HEK293 (cell line): ENCODE results near the gene LDLRAD3.

ENCODE experiments used
- CTCF ChIA-PET: fragments of 350-600 bp; formaldehyde crosslinking; extraction: SDS; loops from one replicate; lab custom pipeline; 2021; ENCODE audit warnings: antibody characterized with exemption; lab: Yijun Ruan, JAX
- POLR2A ChIA-PET: fragments of 300-600 bp; formaldehyde crosslinking; extraction: SDS; loops from one replicate; lab custom pipeline; 2020; ENCODE audit warnings: antibody characterized with exemption, inconsistent platforms; lab: Yijun Ruan, JAX
- H3K27ac ChIP-seq: fragments of 200-500 bp; sonication (Bioruptor generic); 2 replicates; pipeline ENCODE4 v1.5.1; 2014; ENCODE audit warnings: low read depth, low read length, control low read depth, inconsistent platforms; ENCODE audit errors: extremely low read depth
- H3K36me3 ChIP-seq, 2 experiments: fragments of 200-500 bp in 1 of 2; sonication (Bioruptor generic) in 1 of 2; 1 replicate in 1 of 2; 2 replicates in 1 of 2; pipeline ENCODE4 v1.5.1; 2014 to 2017; ENCODE audit warnings: inconsistent platforms in 2 of 2, low read length in 2 of 2; ENCODE audit not compliant: control insufficient read depth in 2 of 2, insufficient read depth in 1 of 2
- H3K4me1 ChIP-seq: fragments of 200-500 bp; sonication (Bioruptor generic); 2 replicates; pipeline ENCODE4 v1.5.1; 2014; ENCODE audit warnings: mild to moderate bottlenecking, low read length, inconsistent platforms; ENCODE audit not compliant: control insufficient read depth, insufficient read depth
- H3K4me3 ChIP-seq: 2 replicates; pipeline ENCODE4 v1.5.1; 2011; ENCODE audit warnings: low read depth, mild to moderate bottlenecking, control low read depth, low read length, moderate library complexity
- H3K9me3 ChIP-seq: fragments of 200-500 bp; sonication (Bioruptor generic); 2 replicates; pipeline ENCODE4 v1.5.1; 2014; ENCODE audit warnings: low read depth, low read length, inconsistent platforms; ENCODE audit not compliant: control insufficient read depth, insufficient read depth
- CTCF ChIP-seq: fragments of 450-650 bp; formaldehyde crosslinking; IDR thresholded peaks from 2 replicates; pipeline ENCODE4 v1.5.1; 2016; ENCODE audit warnings: missing biosample characterization, missing genetic modification characterization
- HOXC10 ChIP-seq: sonication (generic); formaldehyde crosslinking; IDR thresholded peaks from 2 replicates; pipeline ENCODE4 v1.8.1; 2023; ENCODE audit warnings: mild to moderate bottlenecking, missing genetic modification reagents
- MYNN ChIP-seq: fragments of 450-650 bp; formaldehyde crosslinking; IDR thresholded peaks from 2 replicates; pipeline ENCODE4 v1.5.1; 2016; ENCODE audit warnings: missing biosample characterization, missing genetic modification characterization, borderline replicate concordance
- MZF1 ChIP-seq: fragments of 450-650 bp; formaldehyde crosslinking; IDR thresholded peaks from 2 replicates; pipeline ENCODE4 v1.5.1; 2017; ENCODE audit warnings: missing biosample characterization, missing genetic modification characterization, borderline replicate concordance
- OSR2 ChIP-seq: fragments of 450-650 bp; formaldehyde crosslinking; IDR thresholded peaks from 2 replicates; pipeline ENCODE4 v1.5.1; 2016; ENCODE audit warnings: missing biosample characterization, missing genetic modification characterization
- PATZ1 ChIP-seq: fragments of 450-650 bp; formaldehyde crosslinking; IDR thresholded peaks from 2 replicates; pipeline ENCODE4 v1.5.1; 2016; ENCODE audit warnings: missing biosample characterization, missing genetic modification characterization
- PRDM10 ChIP-seq: fragments of 450-650 bp; formaldehyde crosslinking; IDR thresholded peaks from 2 replicates; pipeline ENCODE4 v1.5.1; 2016; ENCODE audit warnings: missing biosample characterization, missing genetic modification characterization
- SETDB1 ChIP-seq: IDR thresholded peaks from one replicate; pipeline ENCODE4 v1.6.1; 2017; ENCODE audit warnings: mild to moderate bottlenecking, low read length, moderate library complexity, mixed read lengths; ENCODE audit not compliant: insufficient read length
- ZBTB48 ChIP-seq: fragments of 450-650 bp; formaldehyde crosslinking; IDR thresholded peaks from 2 replicates; pipeline ENCODE4 v1.5.1; 2016; ENCODE audit warnings: missing biosample characterization, missing genetic modification characterization
- ZNF138 ChIP-seq: fragments of 450-650 bp; formaldehyde crosslinking; IDR thresholded peaks from 2 replicates; pipeline ENCODE4 v1.5.1; 2016; ENCODE audit warnings: missing biosample characterization, missing genetic modification characterization, borderline replicate concordance
- ZNF24 ChIP-seq: fragments of 450-650 bp; formaldehyde crosslinking; IDR thresholded peaks from 2 replicates; pipeline ENCODE4 v1.5.1; 2016; ENCODE audit warnings: missing biosample characterization, missing genetic modification characterization
- ZNF350 ChIP-seq: fragments of 450-650 bp; formaldehyde crosslinking; IDR thresholded peaks from 2 replicates; pipeline ENCODE4 v1.5.0; 2017; ENCODE audit warnings: missing biosample characterization, mild to moderate bottlenecking, missing genetic modification characterization
- ZNF366 ChIP-seq: fragments of 450-650 bp; formaldehyde crosslinking; conservative IDR thresholded peaks from 2 replicates; pipeline ENCODE4 v1.5.1; 2016; ENCODE audit warnings: missing biosample characterization, missing genetic modification characterization
- ZNF473 ChIP-seq: fragments of 450-650 bp; formaldehyde crosslinking; IDR thresholded peaks from 2 replicates; pipeline ENCODE4 v1.5.1; 2017; ENCODE audit warnings: missing biosample characterization, missing genetic modification characterization
- ZNF488 ChIP-seq: fragments of 450-650 bp; formaldehyde crosslinking; IDR thresholded peaks from 2 replicates; pipeline ENCODE4 v1.5.1; 2016; ENCODE audit warnings: missing biosample characterization, missing genetic modification characterization
- ZNF501 ChIP-seq: fragments of 450-650 bp; formaldehyde crosslinking; IDR thresholded peaks from 2 replicates; pipeline ENCODE4 v1.5.1; 2016; ENCODE audit warnings: missing biosample characterization, missing genetic modification characterization
- ZNF514 ChIP-seq: fragments of 450-650 bp; formaldehyde crosslinking; IDR thresholded peaks from 2 replicates; pipeline ENCODE4 v1.5.1; 2016; ENCODE audit warnings: missing biosample characterization, missing genetic modification characterization
- ZNF548 ChIP-seq: fragments of 450-650 bp; formaldehyde crosslinking; IDR thresholded peaks from 2 replicates; pipeline ENCODE4 v1.5.1; 2016; ENCODE audit warnings: missing biosample characterization, missing genetic modification characterization
- ZNF560 ChIP-seq: fragments of 450-650 bp; formaldehyde crosslinking; IDR thresholded peaks from 2 replicates; pipeline ENCODE4 v1.5.1; 2017; ENCODE audit warnings: missing biosample characterization, missing genetic modification characterization, borderline replicate concordance
- ZNF658 ChIP-seq: fragments of 450-650 bp; formaldehyde crosslinking; IDR thresholded peaks from 2 replicates; pipeline ENCODE4; 2016; ENCODE audit warnings: missing biosample characterization, missing genetic modification characterization
- ZNF837 ChIP-seq: fragments of 450-650 bp; formaldehyde crosslinking; IDR thresholded peaks from 2 replicates; pipeline ENCODE4 v1.5.1; 2016; ENCODE audit warnings: missing biosample characterization, missing genetic modification characterization
- ZSCAN5A ChIP-seq: fragments of 450-650 bp; formaldehyde crosslinking; IDR thresholded peaks from 2 replicates; pipeline ENCODE4 v1.5.1; 2016; ENCODE audit warnings: missing biosample characterization, missing genetic modification characterization

Gene LDLRAD3

GRCh38 chr11:36108881-36109589 is 165.2 kb downstream of the LDLRAD3 start (continued):
- TF ChIP-seq PATZ1 (tag by site-specific recombination): no peak
- no peak for TF ChIP-seq HOXC10
- no peak for TF ChIP-seq MZF1 (tag by site-specific recombination)
- no peak for TF ChIP-seq ZNF138 (tag by site-specific recombination)
- TF ChIP-seq ZNF560 (tag by site-specific recombination): no peak
- no peak for TF ChIP-seq ZNF837
- TF ChIP-seq ZSCAN5A (tag by site-specific recombination): no peak
- no peak for TF ChIP-seq ZNF350 (tag by site-specific recombination)
- TF ChIP-seq MYNN: no peak

- no peak overlapping the region for H3K27ac ChIP-seq
- no peak overlapping the region for H3K4me3 ChIP-seq
- ChIA-PET CTCF (interaction anchor here (0.9 to 1.7 kb wide), 3 partner anchors 22 to 287 kb away, joined by 4 to 8 read pairs (median 7); no protein-coding TSS in a partner anchor), POLR2A (no interaction called here)
- no peaks in the 10 kb centered on the region for H3K9me3 ChIP-seq
- no peaks in the 10 kb centered on the region for H3K36me3 ChIP-seq
- TF ChIP-seq ZNF366 (tag by site-specific recombination) (no peak), ZNF473 (tag by site-specific recombination) (no peak), ZNF514 (no peak), ZNF24 (tag by site-specific recombination) (no peak)
- H3K4me1 ChIP-seq: peaks cover 2% of the 10 kb centered on the region; the same call in 1 of the 2 replicates
Observed at GRCh38 chr11:36109590-36109849, 165.7 kb downstream of the LDLRAD3 start.

- Histone ChIP-seq H3K4me3 (no peak overlapping the region), H3K27ac (no peak overlapping the region), H3K36me3 (no peaks in the 10 kb centered on the region), H3K9me3 (no peaks in the 10 kb centered on the region), H3K4me1 (peaks cover 2% of the 10 kb centered on the region; the same call in 1 of the 2 replicates)
- TF ChIP-seq OSR2 (tag by site-specific recombination) (no peak), ZNF501 (tag by site-specific recombination) (no peak), SETDB1 (no peak), ZNF548 (tag by site-specific recombination) (no peak), ZBTB48 (tag by site-specific recombination) (peak; percentile 70; the same call in 1 of the 2 replicates), ZNF488 (tag by site-specific recombination) (no peak), CTCF (tag by site-specific recombination) (no peak), ZNF350 (tag by site-specific recombination) (no peak), ZNF658 (tag by site-specific recombination) (no peak), PRDM10 (tag by site-specific recombination) (peak; percentile 78)
- ChIA-PET CTCF (interaction anchor here (0.6 to 1.1 kb wide), 3 partner anchors 22 to 620 kb away, joined by 3 to 7 read pairs (median 4); no protein-coding TSS in a partner anchor), POLR2A (no interaction called here)
Observed at GRCh38 chr11:36109850-36110606, 166.2 kb downstream of the LDLRAD3 start.
